Gastrocnemius medialis (tissue), 4 donors: ENCODE data around the gene CAMTA1. TPM values are rescaled to one million over a fixed set of nuclear protein-coding genes. Genes with fewer than 3 reads are reported as not detected.
"Not testable (repeated sequence)": the region's sequence is repeated elsewhere in the genome, so short reads cannot be mapped to it uniquely, and the experiment has no call there.

ENCODE experiments used
- ATAC-seq, 2 donors: fragments of 150-250 bp; one replicate each; pipeline ENCODE4 v1.9.1; 2016
- DNase-seq, 2 donors: peaks; one replicate each; pipeline ENCODE4 v3.0.0-alpha.2; 2019
- H3K27ac ChIP-seq, 4 donors: fragments of 200-600 bp; sonication (generic); 1 replicate in 1 of 4; 2 replicates in 3 of 4; pipeline ENCODE4 v1.5.1; 2016 to 2018; ENCODE audit warnings: mild to moderate bottlenecking in 2 of 4, moderate library complexity in 1 of 4
- H3K27me3 ChIP-seq, 3 donors: fragments of 200-600 bp; sonication (generic) in 2 of 3; 1 replicate in 1 of 3; 2 replicates in 2 of 3; pipeline versions ENCODE4 v1.5.1 to v1.6.0; 2016 to 2019; ENCODE audit warnings: mild to moderate bottlenecking in 1 of 3, moderate library complexity in 1 of 3
- H3K36me3 ChIP-seq, 2 donors: fragments of 200-600 bp; sonication (generic) in 1 of 2; one replicate each; pipeline ENCODE4 v1.5.1; 2017 to 2018
- H3K4me1 ChIP-seq, 2 donors: fragments of 200-600 bp; sonication (generic) in 1 of 2; one replicate each; pipeline ENCODE4 v1.5.1; 2016 to 2017; ENCODE audit warnings: mild to moderate bottlenecking in 2 of 2
- H3K4me3 ChIP-seq, 4 donors: fragments of 200-600 bp; sonication (generic) in 3 of 4; 1 replicate in 1 of 4; 2 replicates in 3 of 4; pipeline ENCODE4 v1.5.1; 2016 to 2019; ENCODE audit warnings: mild to moderate bottlenecking in 2 of 4
- H3K9me3 ChIP-seq, 3 donors: fragments of 200-600 bp; sonication (generic) in 2 of 3; 1 replicate in 1 of 3; 2 replicates in 2 of 3; pipeline ENCODE4 v1.5.1; 2016 to 2019
- POLR2A ChIP-seq, 2 donors: fragments of 450-650 bp; IDR thresholded peaks; one replicate each; pipeline ENCODE4 v1.6.1; 2017; ENCODE audit warnings: antibody characterized with exemption in 2 of 2, mild to moderate bottlenecking in 2 of 2, moderate library complexity in 2 of 2
- in situ Hi-C, 4 donors: fragments of 200-750 bp; cut with MboI; loops; one replicate each; pipeline versions ENCODE4 v1.15.0 to v1.8.0; 2017; ENCODE audit warnings: low sequenced_read_pairs in 4 of 4
- intact Hi-C: fragments of 100-400 bp; cut with DNase I; formaldehyde crosslinking; loops from one replicate; pipeline ENCODE4 v1.15.1; 2023; ENCODE audit warnings: low total_unique reads
- total RNA-seq, 4 donors: library from RNA; depleted of rRNA; stranded (reverse); fragments of >200 nt; gene quantifications; one replicate each; pipeline versions ENCODE4 v1.1.0 to v1.2.3, GENCODE V29; 2016
- TF ChIP-seq, protein P1 (sequence below), 5 experiments: fragments of 450-650 bp in 3 of 5; fragments of 200-600 bp in 2 of 5; sonication (generic) in 2 of 5; IDR thresholded peaks in 4 of 5; conservative IDR thresholded peaks in 1 of 5; 1 replicate in 4 of 5; 2 replicates in 1 of 5; pipeline ENCODE4 v1.5.1; 2016 to 2019; ENCODE audit warnings: antibody characterized with exemption in 5 of 5, mild to moderate bottlenecking in 3 of 5, moderate library complexity in 3 of 5

CAMTA1 gene
- total RNA-seq, 4 donors from 2014 or later = 60.5 to 113 (median 70.4) TPM

DNA sequence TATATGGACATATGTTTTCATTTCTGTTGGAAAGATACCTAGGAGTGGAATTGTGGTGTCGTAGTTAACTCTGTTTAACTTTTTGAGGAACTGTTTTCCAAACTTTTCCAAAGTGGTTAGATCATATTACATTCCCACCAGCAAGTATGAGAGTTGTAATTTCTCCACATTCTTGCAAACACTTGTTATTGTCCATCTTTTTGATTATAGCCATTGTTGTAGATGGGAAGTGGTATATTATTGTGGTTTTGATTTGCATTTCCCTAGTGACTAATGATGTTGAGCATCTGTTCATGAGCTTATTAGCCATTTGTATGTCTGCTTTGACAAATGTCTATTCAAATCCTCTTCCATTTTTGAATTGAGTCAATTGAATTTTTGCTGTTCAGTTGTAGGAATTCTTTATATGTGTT, 19.8 kb downstream of the CAMTA1 start:
- in situ Hi-C loops (loop anchor here in 1 of 4 donors (10.0 kb wide), 1 partner anchor 90 kb away; no protein-coding TSS in a partner anchor), intact Hi-C loops (no loop called here)
- no peak for TF ChIP-seq POLR2A (IDR thresholded peaks at IDR 0.05)
- Histone ChIP-seq H3K4me1 (peaks cover 43 to 56% of the 10 kb centered on the region in 2 donors), H3K27me3 (no peaks in the 10 kb centered on the region), H3K4me3 (no peak overlapping the region), H3K36me3 (no peaks in the 10 kb centered on the region), H3K27ac (no peak overlapping the region), H3K9me3 (no peaks in the 10 kb centered on the region)
- DNase-seq (no peak), ATAC-seq (no peak)

GRCh38 chr1:6807782-6808181, 22.5 kb downstream of the CAMTA1 start:
- ATAC-seq (no peak), DNase-seq (no peak)
- peaks cover 24 to 46% of the 10 kb centered on the region in 2 donors for H3K4me1 ChIP-seq
- H3K9me3 ChIP-seq = no peaks in the 10 kb centered on the region
- TF ChIP-seq, protein P1, sequence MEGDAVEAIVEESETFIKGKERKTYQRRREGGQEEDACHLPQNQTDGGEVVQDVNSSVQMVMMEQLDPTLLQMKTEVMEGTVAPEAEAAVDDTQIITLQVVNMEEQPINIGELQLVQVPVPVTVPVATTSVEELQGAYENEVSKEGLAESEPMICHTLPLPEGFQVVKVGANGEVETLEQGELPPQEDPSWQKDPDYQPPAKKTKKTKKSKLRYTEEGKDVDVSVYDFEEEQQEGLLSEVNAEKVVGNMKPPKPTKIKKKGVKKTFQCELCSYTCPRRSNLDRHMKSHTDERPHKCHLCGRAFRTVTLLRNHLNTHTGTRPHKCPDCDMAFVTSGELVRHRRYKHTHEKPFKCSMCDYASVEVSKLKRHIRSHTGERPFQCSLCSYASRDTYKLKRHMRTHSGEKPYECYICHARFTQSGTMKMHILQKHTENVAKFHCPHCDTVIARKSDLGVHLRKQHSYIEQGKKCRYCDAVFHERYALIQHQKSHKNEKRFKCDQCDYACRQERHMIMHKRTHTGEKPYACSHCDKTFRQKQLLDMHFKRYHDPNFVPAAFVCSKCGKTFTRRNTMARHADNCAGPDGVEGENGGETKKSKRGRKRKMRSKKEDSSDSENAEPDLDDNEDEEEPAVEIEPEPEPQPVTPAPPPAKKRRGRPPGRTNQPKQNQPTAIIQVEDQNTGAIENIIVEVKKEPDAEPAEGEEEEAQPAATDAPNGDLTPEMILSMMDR (IDR thresholded peaks at IDR 0.05 in 4 of 5, conservative IDR thresholded peaks at IDR 0.05 in 1 of 5) = no peak
- no peak for TF ChIP-seq POLR2A (IDR thresholded peaks at IDR 0.05)
- no peaks in the 10 kb centered on the region for H3K27me3 ChIP-seq
- in situ Hi-C loops (loop anchor here in 1 of 4 donors (10.0 kb wide), 1 partner anchor 87 kb away; no protein-coding TSS in a partner anchor), intact Hi-C loops (no loop called here)
- H3K27ac ChIP-seq = no peak overlapping the region
- H3K4me3 ChIP-seq = no peak overlapping the region
- no peaks in the 10 kb centered on the region for H3K36me3 ChIP-seq

DNA sequence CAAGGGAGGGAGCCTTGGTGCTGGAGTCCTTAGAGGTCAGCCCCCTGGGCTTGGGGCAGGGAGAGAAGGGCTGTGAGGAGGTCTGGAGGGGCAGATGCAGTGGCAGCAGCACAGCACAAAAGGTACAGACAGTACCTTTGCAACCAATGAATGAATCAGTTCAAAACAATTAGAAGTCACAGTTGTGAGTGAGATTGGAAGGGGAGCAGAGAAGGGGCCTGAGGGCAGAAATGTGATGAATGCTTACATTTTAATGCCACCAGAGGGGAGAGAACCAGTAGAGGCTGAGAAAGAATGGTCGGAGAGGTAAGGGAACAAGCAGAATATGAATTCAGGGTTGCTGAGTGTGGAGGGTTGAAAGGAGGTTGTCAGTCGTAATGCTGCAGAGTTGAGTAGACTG, 24.2 kb downstream of the CAMTA1 start:
- TF ChIP-seq, protein P1 (IDR thresholded peaks at IDR 0.05 in 4 of 5, conservative IDR thresholded peaks at IDR 0.05 in 1 of 5) = no peak
- TF ChIP-seq POLR2A (IDR thresholded peaks at IDR 0.05) = no peak
- Histone ChIP-seq H3K36me3 (no peaks in the 10 kb centered on the region), H3K9me3 (no peaks in the 10 kb centered on the region), H3K27me3 (no peaks in the 10 kb centered on the region), H3K4me3 (no peak overlapping the region), H3K27ac (no peak overlapping the region), H3K4me1 (peaks cover 27 to 56% of the 10 kb centered on the region in 2 donors)
- intact Hi-C loops (no loop called here), in situ Hi-C loops (loop anchor here in 1 of 4 donors (10.0 kb wide), 1 partner anchor 85 kb away; no protein-coding TSS in a partner anchor)
- DNase-seq (no peak), ATAC-seq (no peak)

GRCh38 chr1:6810146-6810734, 25.0 kb downstream of the CAMTA1 start:
- in situ Hi-C loops, H3K27me3 ChIP-seq, H3K36me3 ChIP-seq, H3K4me3 ChIP-seq, intact Hi-C loops, H3K27ac ChIP-seq, DNase-seq, ATAC-seq, H3K9me3 ChIP-seq: not testable (repeated sequence)
- H3K4me1 ChIP-seq = peaks cover 27 to 50% of the 10 kb centered on the region in 2 donors

GRCh38 chr1:6811583-6811982, 26.3 kb downstream of the CAMTA1 start:
- H3K9me3 ChIP-seq = no peaks in the 10 kb centered on the region
- no peaks in the 10 kb centered on the region for H3K27me3 ChIP-seq
- intact Hi-C loops (no loop called here), in situ Hi-C loops (no loop called here)
- H3K4me3 ChIP-seq = no peak overlapping the region
- DNase-seq (no peak), ATAC-seq (no peak)
- TF ChIP-seq, protein P1 (IDR thresholded peaks at IDR 0.05 in 4 of 5, conservative IDR thresholded peaks at IDR 0.05 in 1 of 5) = no peak
- TF ChIP-seq POLR2A (IDR thresholded peaks at IDR 0.05) = no peak
- peaks cover 17 to 38% of the 10 kb centered on the region in 2 donors for H3K4me1 ChIP-seq
- H3K27ac ChIP-seq = no peak overlapping the region
- H3K36me3 ChIP-seq = no peaks in the 10 kb centered on the region
